Midbrain (tissue), 1 donor: ENCODE data around the gene TCF7.
A peak's percentile ranks its signal among the peaks of the same experiment; 100 is the strongest.

Experiments used
- DNase-seq: peaks from one replicate; lab custom pipeline; 2025; lab: John Stamatoyannopoulos, UW

The TCF7 gene

DNA sequence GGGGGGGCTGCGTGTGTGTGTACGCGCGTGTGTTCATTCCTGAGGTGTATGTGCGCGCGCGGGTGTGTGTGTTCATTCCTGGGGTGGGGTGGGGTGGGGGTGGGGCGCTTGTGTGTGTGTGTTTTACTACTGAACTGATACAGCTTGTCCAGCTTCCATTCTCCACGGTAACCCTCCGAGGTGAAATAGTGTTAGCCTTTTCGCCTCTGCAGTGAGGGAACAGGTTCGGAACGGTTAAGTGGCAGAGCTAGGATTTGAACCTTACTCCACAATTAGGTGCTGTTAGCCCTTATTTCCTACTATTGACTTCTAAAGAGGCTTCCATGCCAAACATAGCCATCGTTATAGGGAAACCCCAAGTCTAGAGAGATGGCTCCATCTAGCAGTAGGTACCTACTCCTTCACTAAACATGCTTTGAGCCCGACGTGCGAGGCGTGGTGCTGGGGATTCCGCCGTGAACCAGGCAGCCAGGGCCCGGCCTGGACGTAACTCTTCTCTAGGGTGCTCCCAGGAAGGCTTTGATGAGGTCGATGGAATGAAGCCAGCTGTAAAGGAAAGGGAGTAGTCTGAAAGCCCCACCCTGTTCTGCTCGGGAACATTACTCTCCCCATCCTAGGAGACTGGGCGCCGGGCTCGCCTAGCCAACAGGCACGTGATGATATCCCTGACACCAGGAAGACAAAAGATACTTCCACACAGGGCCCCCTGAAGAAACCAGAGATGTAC is 63.1 kb downstream of the TCF7 start:
- DNase-seq, result no peak

DNA sequence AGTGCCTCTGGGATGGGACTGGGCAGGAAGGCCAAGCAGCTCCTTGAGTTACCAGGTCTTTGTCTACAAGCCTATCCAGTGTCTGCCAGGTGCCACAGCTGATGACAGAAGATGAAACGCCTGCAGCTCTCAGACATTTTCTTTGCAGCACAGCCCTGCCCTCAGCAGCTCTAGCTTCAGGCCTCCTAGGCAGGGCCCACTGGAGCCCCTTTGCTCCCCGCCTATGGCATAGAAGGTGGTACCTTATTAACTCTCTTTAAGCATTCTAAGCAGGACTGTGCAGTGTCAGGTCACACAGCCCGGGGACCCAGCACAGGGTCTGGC is 63.6 kb downstream of the TCF7 start:
- DNase-seq, result no peak

DNA sequence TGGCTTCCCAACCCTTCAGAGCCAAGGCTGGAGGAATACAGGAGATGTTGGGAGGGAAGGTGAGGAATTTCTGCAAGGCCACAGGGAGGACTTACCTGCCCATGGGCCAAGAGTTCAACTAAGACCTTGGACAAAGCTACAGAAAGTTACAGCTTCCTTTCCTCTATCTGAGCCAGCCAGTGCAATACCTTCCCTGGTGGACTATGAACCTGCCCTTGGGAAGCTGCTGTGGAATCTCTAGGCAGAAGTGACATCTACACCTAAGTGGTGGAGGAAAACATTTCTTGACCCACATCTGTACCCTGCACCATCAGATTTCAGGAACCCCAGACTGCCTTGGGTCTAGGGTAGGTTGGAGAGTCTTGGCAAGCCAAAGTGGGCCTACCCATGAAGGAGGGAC is 69.0 kb downstream of the TCF7 start:
- no peak for DNase-seq

DNA sequence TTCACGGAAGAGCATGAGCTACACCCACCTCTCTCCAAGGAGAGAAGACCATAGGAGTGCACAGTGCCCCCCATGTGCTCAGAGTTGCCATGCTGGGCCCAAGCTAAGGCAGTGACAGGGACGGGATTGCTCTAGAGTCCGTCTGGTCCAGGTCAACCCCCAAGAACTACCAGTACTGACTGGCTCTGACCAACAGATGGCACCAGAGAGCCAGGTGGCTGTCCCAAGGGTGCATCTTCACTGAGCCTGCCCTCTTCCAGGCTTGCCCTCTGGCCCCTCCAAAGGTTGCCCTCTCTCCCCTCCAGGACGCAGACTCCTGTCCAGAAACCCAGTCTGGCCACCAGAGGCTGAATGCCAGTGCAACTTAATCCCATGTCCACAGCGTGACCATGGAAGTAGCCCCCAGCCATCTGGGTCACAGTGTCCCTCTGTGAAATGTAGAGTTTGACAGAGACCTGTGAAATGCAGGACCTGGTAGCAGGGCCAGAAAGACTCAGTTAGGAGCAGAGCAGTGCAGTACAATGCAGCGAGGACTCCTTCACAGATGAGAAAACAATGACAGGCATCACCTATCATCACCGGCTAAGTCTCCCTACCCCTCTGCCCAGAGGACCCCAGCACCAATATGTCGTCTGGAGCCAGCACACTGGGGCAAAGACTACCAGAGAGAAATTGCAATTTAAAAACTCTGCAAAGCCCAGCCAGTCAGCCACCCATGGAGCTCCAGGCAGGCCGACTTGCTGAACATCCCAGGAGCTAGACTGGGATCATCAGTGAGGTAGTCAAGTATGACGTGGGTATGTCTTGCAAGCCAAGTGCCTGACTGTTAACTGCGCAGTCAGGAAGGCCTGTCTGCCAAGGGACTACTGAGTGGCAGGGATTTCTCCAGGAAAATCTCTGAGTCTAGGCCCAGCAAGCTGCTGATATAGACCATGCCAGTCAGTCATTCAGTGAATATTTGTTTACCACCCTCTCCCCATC is 70.0 kb downstream of the TCF7 start:
- DNase-seq, result peak; percentile 75

DNA sequence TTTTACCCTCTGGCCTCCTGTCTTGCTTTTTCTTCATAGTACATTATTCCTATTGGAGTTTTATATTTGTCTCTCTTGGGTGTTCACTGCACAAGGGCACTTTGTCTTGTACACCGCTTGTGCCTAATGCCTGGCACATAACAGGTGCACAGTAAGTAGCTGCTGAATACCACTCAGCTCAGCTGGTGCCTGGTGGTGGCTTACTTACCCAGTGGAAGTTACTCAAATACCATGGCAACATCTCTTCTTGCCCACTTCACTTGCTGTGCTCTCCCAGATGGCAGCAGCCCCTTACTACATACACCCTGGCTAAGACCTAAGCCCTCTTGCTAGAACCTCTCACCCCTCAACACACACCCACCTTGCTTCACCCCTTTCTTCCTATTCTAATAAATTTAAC is 73.6 kb downstream of the TCF7 start:
- no peak for DNase-seq

DNA sequence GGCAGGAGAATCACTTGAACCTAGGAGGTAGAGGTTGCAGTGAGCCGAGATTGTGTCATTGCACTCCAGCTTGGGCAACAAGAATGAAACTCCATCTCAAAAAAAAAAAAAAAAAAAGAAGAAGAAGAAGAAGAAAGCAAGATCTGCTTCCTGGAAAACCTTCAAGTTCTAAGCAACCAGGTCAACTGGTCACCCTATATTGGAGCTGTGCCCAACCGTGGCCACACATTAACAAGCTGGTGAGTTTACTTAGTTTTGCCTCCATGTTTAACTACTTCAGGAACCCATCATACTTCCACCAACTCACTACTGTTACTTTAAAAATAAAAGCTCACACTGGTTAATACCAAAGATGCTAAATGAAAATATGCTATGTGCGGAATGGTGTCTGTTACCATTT is 74.5 kb downstream of the TCF7 start:
- no peak for DNase-seq

DNA sequence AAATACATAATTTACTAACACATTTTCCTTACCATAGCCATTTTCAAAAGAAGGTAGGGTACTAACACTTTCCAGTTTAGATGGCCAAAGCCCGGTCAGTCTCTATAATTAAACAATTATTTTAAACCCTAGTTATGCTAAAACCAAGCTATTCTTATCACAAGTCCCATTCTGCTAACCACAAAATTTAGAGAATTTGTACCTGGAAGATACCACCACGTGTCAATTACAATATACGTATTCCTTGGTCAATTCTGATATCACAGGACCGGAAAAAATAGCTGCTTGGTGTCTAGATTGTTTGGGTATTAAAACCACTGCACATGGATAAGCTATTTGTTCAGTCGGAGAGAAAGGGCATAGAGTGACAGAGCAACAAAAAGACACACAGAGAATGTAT is 81.2 kb downstream of the TCF7 start:
- no peak for DNase-seq
